Liver (tissue), 9 donors: ENCODE data around the gene KIAA1614. TPM values are rescaled to one million over a fixed set of nuclear protein-coding genes. Genes with fewer than 3 reads are reported as not detected.

Experiments
- DNase-seq: peaks from one replicate; pipeline ENCODE4 v3.0.0-alpha.2; 2017; ENCODE audit warnings: low spot score
- H3K27ac ChIP-seq, 2 donors: one replicate each; pipeline ENCODE4 v1.7.0; 2013; ENCODE audit warnings: inconsistent platforms in 2 of 2, low read length in 2 of 2, control low read depth in 1 of 2, low read depth in 1 of 2, mild to moderate bottlenecking in 1 of 2
- H3K27me3 ChIP-seq, 4 donors: one replicate each; pipeline versions ENCODE4 v1.6.1 to v1.7.0; 2013; ENCODE audit warnings: low read length in 3 of 4, inconsistent platforms in 1 of 4, mild to moderate bottlenecking in 1 of 4, moderate library complexity in 1 of 4; ENCODE audit not compliant: control insufficient read depth in 4 of 4, insufficient read depth in 4 of 4
- H3K36me3 ChIP-seq, 4 donors: one replicate each; pipeline versions ENCODE4 v1.6.1 to v1.7.0; 2013; ENCODE audit warnings: low read length in 3 of 4, mild to moderate bottlenecking in 3 of 4, low read depth in 1 of 4, moderate library complexity in 1 of 4; ENCODE audit not compliant: control insufficient read depth in 4 of 4, insufficient read depth in 3 of 4
- H3K4me1 ChIP-seq, 4 donors: one replicate each; pipeline versions ENCODE4 v1.6.1 to v1.7.0; 2013; ENCODE audit warnings: low read length in 3 of 4, mild to moderate bottlenecking in 3 of 4, moderate library complexity in 1 of 4; ENCODE audit not compliant: control insufficient read depth in 4 of 4, insufficient read depth in 4 of 4
- H3K4me3 ChIP-seq, 3 donors: one replicate each; pipeline versions ENCODE4 v1.6.1 to v1.7.0; 2013; ENCODE audit warnings: low read length in 3 of 3, control low read depth in 1 of 3, low read depth in 1 of 3, mild to moderate bottlenecking in 1 of 3
- H3K9ac ChIP-seq, 2 donors: one replicate each; pipeline ENCODE4 v1.7.0; 2013; ENCODE audit warnings: low read length in 2 of 2, mild to moderate bottlenecking in 2 of 2, moderate library complexity in 2 of 2, control low read depth in 1 of 2, low read depth in 1 of 2
- H3K9me3 ChIP-seq, 4 donors: one replicate each; pipeline versions ENCODE4 v1.6.1 to v1.7.0; 2013; ENCODE audit warnings: low read length in 3 of 4; ENCODE audit not compliant: control insufficient read depth in 4 of 4
- CTCF ChIP-seq: fragments of 150-350 bp; IDR thresholded peaks from 2 replicates; pipeline ENCODE4 v1.5.1; 2017; ENCODE audit warnings: improper control_type of control experiment, low read depth, low read length; ENCODE audit not compliant: missing input control
- EGR1 ChIP-seq, 2 donors: IDR thresholded peaks; 2 replicates each; pipeline ENCODE4 v1.6.1; 2016 to 2018; ENCODE audit warnings: antibody characterized with exemption in 2 of 2, low read depth in 2 of 2
- FOXA1 ChIP-seq: IDR thresholded peaks from 2 replicates; pipeline ENCODE4 v1.6.1; 2016; ENCODE audit warnings: antibody characterized with exemption
- FOXA2 ChIP-seq: IDR thresholded peaks from 2 replicates; pipeline ENCODE4 v1.6.1; 2016; ENCODE audit warnings: antibody characterized with exemption
- GABPA ChIP-seq, 2 donors: IDR thresholded peaks in 1 of 2; conservative IDR thresholded peaks in 1 of 2; 2 replicates each; pipeline ENCODE4 v1.6.1; 2016; ENCODE audit warnings: antibody characterized with exemption in 2 of 2, mild to moderate bottlenecking in 1 of 2, moderate library complexity in 1 of 2
- HNF4A ChIP-seq, 2 donors: conservative IDR thresholded peaks; 2 replicates each; pipeline ENCODE4 v1.6.1; 2016; ENCODE audit warnings: antibody characterized with exemption in 2 of 2, mild to moderate bottlenecking in 2 of 2
- HNF4G ChIP-seq: IDR thresholded peaks from 2 replicates; pipeline ENCODE4 v1.6.1; 2016; ENCODE audit warnings: antibody characterized with exemption
- JUND ChIP-seq, 2 donors: IDR thresholded peaks; 2 replicates each; pipeline ENCODE4 v1.6.1; 2016; ENCODE audit warnings: antibody characterized with exemption in 2 of 2
- NR2F2 ChIP-seq: IDR thresholded peaks from 2 replicates; pipeline ENCODE4 v1.6.1; 2016; ENCODE audit warnings: antibody characterized with exemption
- RAD21 ChIP-seq, 2 donors: IDR thresholded peaks; 2 replicates each; pipeline ENCODE4 v1.6.1; 2016; ENCODE audit warnings: antibody characterized with exemption in 2 of 2, mild to moderate bottlenecking in 2 of 2
- RXRA ChIP-seq, 2 donors: IDR thresholded peaks; 2 replicates each; pipeline ENCODE4 v1.6.1; 2017 to 2018; ENCODE audit warnings: antibody characterized with exemption in 2 of 2, mild to moderate bottlenecking in 1 of 2
- SP1 ChIP-seq: IDR thresholded peaks from 2 replicates; pipeline ENCODE4 v1.6.1; 2018; ENCODE audit warnings: antibody characterized with exemption, mild to moderate bottlenecking
- TAF1 ChIP-seq: conservative IDR thresholded peaks from 2 replicates; pipeline ENCODE4 v1.6.1; 2016; ENCODE audit warnings: antibody characterized with exemption, mild to moderate bottlenecking
- YY1 ChIP-seq: IDR thresholded peaks from 2 replicates; pipeline ENCODE4 v1.6.1; 2016; ENCODE audit warnings: antibody characterized with exemption, mild to moderate bottlenecking
- WGBS: extraction: QIAGEN DNeasy Blood & Tissue Kit; methylation state at CpG from one replicate; pipeline ENCODE4 v1.1.7; 2013; 5-methylcytosine and 5-hydroxymethylcytosine counted together
- polyA plus RNA-seq, 2 donors: library from polyadenylated mRNA; stranded (reverse) in 1 of 2; unstranded in 1 of 2; fragments of 200-250 nt in 1 of 2; fragments of >200 nt in 1 of 2; fragmentation: Nextera tagmentation in 1 of 2; extraction: Ambion mirVana in 1 of 2; gene quantifications; one replicate each; pipeline versions ENCODE4 v1.2.1 to v1.2.3, GENCODE V29; 2013 to 2015
- total RNA-seq, 2 donors: library from RNA; depleted of rRNA; stranded (reverse); fragments of >200 nt; gene quantifications; one replicate each; pipeline ENCODE4 v1.2.3, GENCODE V29; 2014
- TF ChIP-seq, protein P1 (sequence below): IDR thresholded peaks from 2 replicates; pipeline ENCODE4 v1.6.1; 2016; ENCODE audit warnings: antibody characterized with exemption
- TF ChIP-seq, protein P2 (sequence below): IDR thresholded peaks from 2 replicates; pipeline ENCODE4 v1.6.1; 2016; ENCODE audit warnings: antibody characterized with exemption
- TF ChIP-seq, protein P3 (sequence below): IDR thresholded peaks from 2 replicates; pipeline ENCODE4 v1.6.1; 2016; ENCODE audit warnings: antibody characterized with exemption, mild to moderate bottlenecking
- TF ChIP-seq, protein P4 (sequence below): IDR thresholded peaks from 2 replicates; pipeline ENCODE4 v1.6.1; 2016; ENCODE audit warnings: antibody characterized with exemption
- donor health status: healthy.
- donor health status: healthy.
- donor health status: healthy.
- donor health status: healthy.
- donor health status: healthy.

KIAA1614 gene
- total and polyA plus RNA-seq, 4 donors = 0.21 to 1.1 (median 0.40) TPM

GRCh38 chr1:180926164-180926981, 13.7 kb downstream of the KIAA1614 start:
- peak; percentile 78 for DNase-seq
- WGBS = 76% methylated on average over 14 of the region's 14 CpGs
- Histone ChIP-seq H3K4me3 (no peak overlapping the region), H3K4me1 (peaks cover 1 to 11% (median 4%) of the 10 kb centered on the region in 4 donors), H3K27ac (no peak overlapping the region), H3K9me3 (no peaks in the 10 kb centered on the region), H3K36me3 (no peaks in the 10 kb centered on the region), H3K9ac (no peak overlapping the region), H3K27me3 (no peaks in the 10 kb centered on the region)
- TF ChIP-seq, protein P1, sequence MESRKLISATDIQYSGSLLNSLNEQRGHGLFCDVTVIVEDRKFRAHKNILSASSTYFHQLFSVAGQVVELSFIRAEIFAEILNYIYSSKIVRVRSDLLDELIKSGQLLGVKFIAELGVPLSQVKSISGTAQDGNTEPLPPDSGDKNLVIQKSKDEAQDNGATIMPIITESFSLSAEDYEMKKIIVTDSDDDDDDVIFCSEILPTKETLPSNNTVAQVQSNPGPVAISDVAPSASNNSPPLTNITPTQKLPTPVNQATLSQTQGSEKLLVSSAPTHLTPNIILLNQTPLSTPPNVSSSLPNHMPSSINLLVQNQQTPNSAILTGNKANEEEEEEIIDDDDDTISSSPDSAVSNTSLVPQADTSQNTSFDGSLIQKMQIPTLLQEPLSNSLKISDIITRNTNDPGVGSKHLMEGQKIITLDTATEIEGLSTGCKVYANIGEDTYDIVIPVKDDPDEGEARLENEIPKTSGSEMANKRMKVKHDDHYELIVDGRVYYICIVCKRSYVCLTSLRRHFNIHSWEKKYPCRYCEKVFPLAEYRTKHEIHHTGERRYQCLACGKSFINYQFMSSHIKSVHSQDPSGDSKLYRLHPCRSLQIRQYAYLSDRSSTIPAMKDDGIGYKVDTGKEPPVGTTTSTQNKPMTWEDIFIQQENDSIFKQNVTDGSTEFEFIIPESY = no peak
- TF ChIP-seq YY1 = no peak
- no peak for TF ChIP-seq FOXA2
- TF ChIP-seq NR2F2 = no peak
- TF ChIP-seq CTCF = no peak
- TF ChIP-seq HNF4A (conservative IDR thresholded peaks at IDR 0.05) = no peak
- no peak for TF ChIP-seq HNF4G
- TF ChIP-seq, protein P2, sequence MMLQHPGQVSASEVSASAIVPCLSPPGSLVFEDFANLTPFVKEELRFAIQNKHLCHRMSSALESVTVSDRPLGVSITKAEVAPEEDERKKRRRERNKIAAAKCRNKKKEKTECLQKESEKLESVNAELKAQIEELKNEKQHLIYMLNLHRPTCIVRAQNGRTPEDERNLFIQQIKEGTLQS = no peak
- TF ChIP-seq JUND (IDR thresholded peaks at IDR 0.05) = no peak
- no peak for TF ChIP-seq RXRA (IDR thresholded peaks at IDR 0.05)
- no peak for TF ChIP-seq RAD21 (IDR thresholded peaks at IDR 0.05)
- no peak for TF ChIP-seq EGR1 (IDR thresholded peaks at IDR 0.05; ENCODE audit: low read depth in 2 of 2)
- no peak for TF ChIP-seq FOXA1
- TF ChIP-seq, protein P3, sequence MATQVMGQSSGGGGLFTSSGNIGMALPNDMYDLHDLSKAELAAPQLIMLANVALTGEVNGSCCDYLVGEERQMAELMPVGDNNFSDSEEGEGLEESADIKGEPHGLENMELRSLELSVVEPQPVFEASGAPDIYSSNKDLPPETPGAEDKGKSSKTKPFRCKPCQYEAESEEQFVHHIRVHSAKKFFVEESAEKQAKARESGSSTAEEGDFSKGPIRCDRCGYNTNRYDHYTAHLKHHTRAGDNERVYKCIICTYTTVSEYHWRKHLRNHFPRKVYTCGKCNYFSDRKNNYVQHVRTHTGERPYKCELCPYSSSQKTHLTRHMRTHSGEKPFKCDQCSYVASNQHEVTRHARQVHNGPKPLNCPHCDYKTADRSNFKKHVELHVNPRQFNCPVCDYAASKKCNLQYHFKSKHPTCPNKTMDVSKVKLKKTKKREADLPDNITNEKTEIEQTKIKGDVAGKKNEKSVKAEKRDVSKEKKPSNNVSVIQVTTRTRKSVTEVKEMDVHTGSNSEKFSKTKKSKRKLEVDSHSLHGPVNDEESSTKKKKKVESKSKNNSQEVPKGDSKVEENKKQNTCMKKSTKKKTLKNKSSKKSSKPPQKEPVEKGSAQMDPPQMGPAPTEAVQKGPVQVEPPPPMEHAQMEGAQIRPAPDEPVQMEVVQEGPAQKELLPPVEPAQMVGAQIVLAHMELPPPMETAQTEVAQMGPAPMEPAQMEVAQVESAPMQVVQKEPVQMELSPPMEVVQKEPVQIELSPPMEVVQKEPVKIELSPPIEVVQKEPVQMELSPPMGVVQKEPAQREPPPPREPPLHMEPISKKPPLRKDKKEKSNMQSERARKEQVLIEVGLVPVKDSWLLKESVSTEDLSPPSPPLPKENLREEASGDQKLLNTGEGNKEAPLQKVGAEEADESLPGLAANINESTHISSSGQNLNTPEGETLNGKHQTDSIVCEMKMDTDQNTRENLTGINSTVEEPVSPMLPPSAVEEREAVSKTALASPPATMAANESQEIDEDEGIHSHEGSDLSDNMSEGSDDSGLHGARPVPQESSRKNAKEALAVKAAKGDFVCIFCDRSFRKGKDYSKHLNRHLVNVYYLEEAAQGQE = no peak
- TF ChIP-seq, protein P4, sequence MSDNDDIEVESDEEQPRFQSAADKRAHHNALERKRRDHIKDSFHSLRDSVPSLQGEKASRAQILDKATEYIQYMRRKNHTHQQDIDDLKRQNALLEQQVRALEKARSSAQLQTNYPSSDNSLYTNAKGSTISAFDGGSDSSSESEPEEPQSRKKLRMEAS = no peak
- no peak for TF ChIP-seq SP1
- no peak for TF ChIP-seq TAF1
- TF ChIP-seq GABPA (IDR thresholded peaks at IDR 0.05 in 1 of 2, conservative IDR thresholded peaks at IDR 0.05 in 1 of 2) = no peak
